Heart left ventricle (tissue), 13 donors: ENCODE results near the gene NSUN4.

Source experiments
- CTCF ChIP-seq, 12 donors: fragments of 200-600 bp; sonication (generic) in 4 of 12; IDR thresholded peaks; one replicate each; pipeline versions ENCODE4 v1.5.0 to v1.8.0; 2018 to 2022; ENCODE audit warnings: antibody characterized with exemption in 12 of 12, mild to moderate bottlenecking in 5 of 12
- POLR2A ChIP-seq, 2 donors: fragments of 450-650 bp; IDR thresholded peaks; one replicate each; pipeline ENCODE4 v1.6.1; 2017; ENCODE audit warnings: antibody characterized with exemption in 2 of 2, mild to moderate bottlenecking in 2 of 2, moderate library complexity in 2 of 2
- donor health status: ischemic (EF 13 %, LVEDD 7.1; RV severe dilation, severe dysfunction).
- donor health status: DM: no; HTN: yes; CAD: no.
- donor health status: DM: no; HTN: no; CAD: no.
- donor health status: ischemic (EF 25% LVEDD 6.9; RV normal size, moderate dysfunction).
- donor health status: ischemic (EF 25% LVEDD 5.7; RV mildly dilated, moderate dysfunction).
- donor health status: ischemic (EF 35%, LVEDD 5.7; RV mildly dilated, moderate dysfunction).
- donor health status: nonischemic (EF 11% LVEDD 7.7; RV severe dilation, severe dysfunction).
- donor health status: DM: yes; HTN: yes; CAD: no.
- donor health status: PGD.
- donor health status: ischemic (EF 29% LVEDD 5.4; RV normal size, mild dysfunction).
- donor health status: nonischemic (EF 23%, LVEDD 6.1; RV moderate dilation, normal function).

- TF ChIP-seq CTCF (IDR thresholded peaks at IDR 0.05) (no peak), POLR2A (IDR thresholded peaks at IDR 0.05) (no peak)
These were observed 4.7 kb downstream of the NSUN4 start for GRCh38 chr1:46345281-46345680.
